GM12864 (cell line): Measurements from ENCODE around the gene ACTN2.

Source experiments
- DNase-seq: peaks from one replicate; pipeline ENCODE4 v3.0.0-alpha.2; 2011; ENCODE audit warnings: low read depth
- H3K4me3 ChIP-seq: 2 replicates; pipeline ENCODE4 v1.5.1; 2011; ENCODE audit warnings: mild to moderate bottlenecking, low read depth, low read length, control low read depth
- CTCF ChIP-seq: IDR thresholded peaks from 2 replicates; pipeline ENCODE4 v1.5.1; 2011; ENCODE audit warnings: low read depth, mild to moderate bottlenecking, moderate library complexity, low read length, control low read depth, inconsistent platforms; ENCODE audit errors: missing control alignments

Gene ACTN2

DNA sequence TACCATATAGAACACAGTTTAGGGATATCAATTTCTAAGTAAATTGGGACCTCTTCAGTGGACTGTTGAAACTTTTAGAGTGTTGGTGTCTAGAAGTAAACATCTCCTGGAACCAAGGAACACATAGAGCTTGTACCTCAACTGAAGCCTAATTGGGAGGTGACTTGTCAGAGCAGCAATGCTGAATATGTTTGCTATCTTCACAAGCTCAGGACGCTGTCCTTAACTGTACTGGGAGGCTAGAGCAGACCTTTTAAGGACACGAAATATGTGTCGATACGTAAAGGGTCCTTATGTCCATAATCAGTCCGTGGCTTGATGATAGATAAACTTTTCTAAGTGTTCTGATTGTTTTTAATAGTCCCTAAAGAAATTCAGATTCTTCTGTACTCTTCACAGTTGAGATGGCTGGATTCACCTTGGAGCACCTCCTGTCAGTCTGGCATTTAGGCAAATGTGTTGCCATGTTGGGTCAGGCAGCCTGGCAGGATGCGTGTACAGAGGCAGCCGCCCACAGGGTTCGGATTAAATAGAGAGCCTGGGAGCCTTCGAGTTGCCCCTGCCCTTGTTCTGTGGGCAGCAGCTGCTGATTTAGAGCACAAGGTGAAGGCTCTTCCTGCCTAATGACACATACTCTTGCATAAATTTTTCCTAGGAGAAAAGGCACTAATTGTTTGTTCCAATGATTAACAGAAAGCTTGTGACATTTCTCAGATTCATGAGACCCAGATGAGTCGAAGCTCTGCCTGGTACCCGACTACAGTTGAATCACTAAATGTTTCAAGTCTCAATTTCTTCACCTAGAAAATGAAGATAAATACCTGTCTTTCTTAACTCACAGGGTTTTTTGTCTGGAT, 3.6 kb downstream of the ACTN2 start:
- no peak for DNase-seq
- no peak overlapping the region for H3K4me3 ChIP-seq
- no peak for TF ChIP-seq CTCF

DNA sequence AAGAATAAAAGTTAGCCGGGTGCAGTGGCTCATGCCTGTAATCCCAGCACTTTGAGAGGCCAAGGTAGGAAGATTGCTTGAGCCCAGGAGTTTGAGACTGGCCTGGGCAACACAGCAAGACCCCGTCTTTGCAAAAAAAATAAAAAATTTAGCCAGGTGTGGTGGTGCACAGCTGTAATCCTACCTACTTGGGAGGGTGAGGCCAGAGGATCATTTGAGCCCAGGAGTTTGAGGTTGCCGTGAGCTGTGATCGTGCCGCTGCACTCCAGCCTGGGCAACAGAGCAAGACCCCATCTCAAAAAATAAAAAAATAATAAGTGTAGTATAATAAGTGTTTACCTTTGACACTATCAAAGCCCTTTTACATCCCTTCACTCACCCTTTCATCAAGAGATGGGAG, 5.0 kb downstream of the ACTN2 start:
- H3K4me3 ChIP-seq, result no peak overlapping the region
- TF ChIP-seq CTCF, result no peak

DNA sequence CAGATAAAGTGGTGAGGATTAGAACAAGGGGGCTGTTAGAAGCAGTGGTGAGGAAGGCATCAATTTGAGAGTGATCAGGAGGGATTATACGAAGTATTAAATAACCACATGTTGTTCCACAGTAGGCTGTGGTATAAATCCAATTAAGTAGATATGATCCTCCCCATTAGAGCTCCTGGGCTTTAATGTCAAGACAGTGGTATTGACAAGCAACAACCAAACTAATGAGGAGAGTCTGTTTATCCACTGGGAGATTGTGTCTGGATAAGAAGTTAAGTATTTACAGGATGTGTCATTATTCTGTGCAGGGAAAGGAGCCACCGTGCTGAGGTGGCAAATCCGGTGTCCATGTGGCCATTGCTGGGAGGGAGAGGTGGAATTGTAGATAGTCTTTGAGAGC, 5.8 kb downstream of the ACTN2 start:
- no peak overlapping the region for H3K4me3 ChIP-seq
- DNase-seq, result no peak
- no peak for TF ChIP-seq CTCF

More for the DNA sequence above, 5.0 kb downstream of the ACTN2 start:
- DNase-seq, result no peak

DNA sequence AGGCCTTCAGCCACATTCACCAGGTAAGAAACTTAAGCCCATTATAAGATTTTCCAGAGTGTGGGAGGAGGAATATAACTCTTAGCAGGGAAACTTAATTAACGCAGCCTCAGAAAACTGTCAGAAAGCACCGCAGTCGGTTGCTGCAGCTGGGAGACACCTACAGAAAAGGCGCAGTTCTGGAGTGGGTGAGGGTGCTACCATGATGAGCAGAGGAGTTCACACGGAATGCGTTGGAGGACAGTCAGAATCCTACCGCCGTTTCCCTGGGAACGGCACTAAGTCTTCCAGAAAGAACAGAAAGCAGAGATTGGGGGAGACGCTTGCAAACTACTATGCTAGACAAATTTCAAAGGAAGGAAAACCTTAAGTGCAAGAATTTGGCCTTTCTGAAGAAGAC, 6.4 kb downstream of the ACTN2 start:
- no peak for TF ChIP-seq CTCF
- DNase-seq, result no peak
- H3K4me3 ChIP-seq, result no peak overlapping the region

DNA sequence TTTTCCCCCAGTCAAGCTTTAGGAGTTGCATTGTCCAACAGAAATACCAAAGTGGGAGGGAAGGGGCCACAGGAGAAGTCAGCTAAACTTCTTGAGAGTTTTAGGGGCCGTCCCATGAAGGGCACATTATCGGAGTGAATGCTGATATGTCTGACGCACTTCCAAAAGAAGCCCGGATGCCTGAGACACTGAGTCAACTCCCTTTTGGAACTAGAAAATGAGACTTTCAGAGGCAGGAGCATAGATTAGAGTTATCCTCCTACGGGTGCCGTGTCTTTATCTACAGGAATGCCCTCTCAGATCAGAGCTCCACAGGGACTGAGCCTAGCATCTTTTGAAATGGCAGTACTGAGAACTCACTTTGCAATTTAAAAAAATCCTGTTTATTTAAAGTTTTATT, 13.1 kb downstream of the ACTN2 start:
- no peak for DNase-seq
- TF ChIP-seq CTCF, result no peak
- no peak overlapping the region for H3K4me3 ChIP-seq

- no peak for TF ChIP-seq CTCF
- DNase-seq, result no peak
Measured at GRCh38 chr1:236700903-236701302, 14.6 kb downstream of the ACTN2 start.

GRCh38 chr1:236701782-236702181, 15.5 kb downstream of the ACTN2 start:
- no peak for DNase-seq
- no peak for TF ChIP-seq CTCF
- H3K4me3 ChIP-seq, result no peak overlapping the region

More at GRCh38 chr1:236700903-236701302, 14.6 kb downstream of the ACTN2 start:
- H3K4me3 ChIP-seq, result no peak overlapping the region
